ENCODE data around the gene SPRR3.

Gene SPRR3, protein sequence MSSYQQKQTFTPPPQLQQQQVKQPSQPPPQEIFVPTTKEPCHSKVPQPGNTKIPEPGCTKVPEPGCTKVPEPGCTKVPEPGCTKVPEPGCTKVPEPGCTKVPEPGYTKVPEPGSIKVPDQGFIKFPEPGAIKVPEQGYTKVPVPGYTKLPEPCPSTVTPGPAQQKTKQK

DNA sequence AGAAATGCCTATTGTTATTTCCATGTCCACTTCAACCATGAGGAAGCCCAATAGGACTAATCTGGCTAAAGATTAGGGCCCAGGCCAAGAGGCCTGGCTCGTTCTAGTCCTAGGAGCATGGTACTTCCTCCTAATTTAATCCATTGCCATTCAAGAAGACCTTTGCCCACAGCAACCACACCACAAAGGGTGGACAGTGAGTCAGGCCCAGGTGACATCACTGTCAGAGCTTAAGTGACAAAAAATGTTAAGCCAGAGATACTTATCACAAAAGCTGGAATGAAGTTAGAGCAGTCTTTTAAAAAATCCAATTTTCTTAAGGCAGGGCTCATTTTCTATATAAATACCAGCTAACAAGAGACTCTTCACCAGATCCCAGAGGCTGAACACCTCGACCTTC is at the start of gene SPRR3:
Gene SPRR3, plus strand, starts transcription at position 368 of the 400 bp plus-strand sequence. CDS start 1,272 bp downstream, outside the sequence.
- no peak for DNase-seq (ENCODE audit: low read depth)

DNA sequence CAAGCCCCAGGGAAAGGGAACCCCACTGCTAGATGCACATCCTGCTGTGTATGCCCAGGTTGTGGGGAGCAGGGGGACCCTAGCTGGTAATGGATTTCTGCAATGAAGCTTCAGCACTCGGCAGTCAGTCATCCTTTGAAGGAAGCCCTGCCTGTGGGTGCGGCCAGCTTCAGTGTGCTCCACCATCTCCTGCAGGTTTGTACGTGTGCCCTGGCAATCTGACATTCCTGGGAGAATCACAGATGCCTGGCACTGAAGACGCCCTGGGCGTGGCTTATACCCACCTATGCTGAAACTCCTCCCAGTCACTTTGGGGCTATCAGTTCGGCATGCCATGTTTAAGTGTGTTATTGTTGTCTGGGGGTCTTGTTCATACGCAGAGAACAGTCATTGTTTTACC is 47.8 kb upstream of the SPRR3 start:
- DNase-seq (ENCODE audit: low read depth): no peak

DNA sequence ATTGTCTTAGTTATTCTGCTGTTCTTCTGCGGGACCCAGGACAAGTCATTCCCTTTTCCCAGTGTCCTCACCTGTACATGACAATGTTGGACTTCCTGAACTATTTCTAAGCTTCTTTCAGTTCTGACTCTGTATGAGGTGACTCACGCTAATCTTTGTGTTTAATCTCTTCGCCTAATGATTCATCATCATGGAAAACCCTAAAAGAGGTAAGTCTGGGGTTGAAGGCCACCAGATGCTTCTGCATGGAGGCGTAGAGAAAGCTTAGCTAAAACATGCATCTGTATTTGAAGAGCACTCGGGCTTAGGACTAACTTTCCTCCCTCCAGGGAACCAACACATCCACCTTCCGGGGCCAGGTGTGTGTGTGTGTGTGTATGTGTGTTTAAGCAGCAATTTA is 47.1 kb upstream of the SPRR3 start:
- DNase-seq (ENCODE audit: low read depth): no peak

DNA sequence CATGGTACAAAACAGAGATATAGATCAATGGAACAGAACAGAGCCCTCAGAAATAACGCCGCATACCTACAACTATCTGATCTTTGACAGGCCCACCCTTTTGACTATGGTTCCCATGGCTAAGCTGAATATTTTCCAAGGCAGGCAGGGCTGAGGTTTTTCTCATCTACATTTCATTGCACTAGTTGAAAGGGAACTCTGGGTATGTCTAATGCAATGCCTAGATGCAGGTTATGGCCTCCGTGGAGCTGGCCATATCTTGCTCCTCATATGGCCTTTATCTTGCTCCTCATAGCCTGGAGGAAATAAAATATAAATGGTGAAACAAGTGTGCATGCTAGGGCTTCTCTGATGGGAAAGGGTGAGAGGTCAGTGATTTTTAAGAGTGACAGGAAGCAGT is 44.0 kb upstream of the SPRR3 start:
- no peak for DNase-seq (ENCODE audit: low read depth)

DNA sequence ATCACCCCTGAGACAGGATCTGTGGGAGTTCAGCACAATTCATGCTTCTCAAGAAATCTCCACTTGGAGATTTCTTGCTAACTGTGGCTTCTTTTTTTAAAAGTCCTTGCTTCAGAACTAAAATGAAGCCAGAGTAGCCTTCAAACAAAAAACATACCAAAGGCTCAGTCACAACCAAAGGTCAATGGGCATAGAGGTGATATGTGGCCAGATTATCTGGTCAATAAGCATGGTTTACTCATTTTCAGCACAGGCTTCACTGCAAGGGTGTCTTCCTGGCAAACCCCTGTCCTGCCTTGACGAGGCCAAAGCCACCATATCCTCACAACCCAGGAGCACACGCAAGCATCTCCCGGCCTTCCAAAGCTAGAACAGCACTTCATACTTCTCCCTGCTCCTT is 42.3 kb upstream of the SPRR3 start:
- DNase-seq (ENCODE audit: low read depth): no peak

DNA sequence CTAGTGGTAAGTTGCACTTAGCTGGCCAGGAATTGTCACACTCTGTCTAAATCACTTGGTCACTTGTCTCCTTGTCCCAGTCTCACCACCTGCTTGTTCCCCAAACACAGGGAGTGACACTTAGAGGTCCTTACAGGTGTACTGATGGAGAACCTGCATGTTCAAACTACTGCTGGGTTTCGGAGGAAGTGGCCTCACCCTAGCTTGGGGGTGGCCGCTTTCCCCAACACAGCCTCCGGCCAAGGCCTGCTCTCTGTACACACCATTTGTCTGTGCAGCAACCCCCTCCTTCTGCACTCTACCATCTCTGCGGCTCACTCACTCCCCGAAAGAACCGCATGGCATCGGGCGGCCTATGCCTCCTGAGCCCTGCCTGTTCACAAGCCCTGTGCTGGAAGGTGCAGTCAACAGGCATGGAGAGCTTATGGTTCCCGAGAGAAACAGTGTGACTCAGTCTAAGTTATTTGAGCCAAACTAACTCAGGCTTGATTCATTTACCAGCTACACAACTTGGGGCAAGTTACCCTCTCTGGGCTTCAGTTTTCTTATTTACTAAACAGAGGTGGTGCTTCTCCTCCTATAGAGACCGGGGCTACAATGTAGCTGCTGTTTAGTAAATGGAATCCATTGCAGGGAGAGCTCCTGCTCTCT is 41.6 kb upstream of the SPRR3 start:
- no peak for DNase-seq (ENCODE audit: low read depth)

DNA sequence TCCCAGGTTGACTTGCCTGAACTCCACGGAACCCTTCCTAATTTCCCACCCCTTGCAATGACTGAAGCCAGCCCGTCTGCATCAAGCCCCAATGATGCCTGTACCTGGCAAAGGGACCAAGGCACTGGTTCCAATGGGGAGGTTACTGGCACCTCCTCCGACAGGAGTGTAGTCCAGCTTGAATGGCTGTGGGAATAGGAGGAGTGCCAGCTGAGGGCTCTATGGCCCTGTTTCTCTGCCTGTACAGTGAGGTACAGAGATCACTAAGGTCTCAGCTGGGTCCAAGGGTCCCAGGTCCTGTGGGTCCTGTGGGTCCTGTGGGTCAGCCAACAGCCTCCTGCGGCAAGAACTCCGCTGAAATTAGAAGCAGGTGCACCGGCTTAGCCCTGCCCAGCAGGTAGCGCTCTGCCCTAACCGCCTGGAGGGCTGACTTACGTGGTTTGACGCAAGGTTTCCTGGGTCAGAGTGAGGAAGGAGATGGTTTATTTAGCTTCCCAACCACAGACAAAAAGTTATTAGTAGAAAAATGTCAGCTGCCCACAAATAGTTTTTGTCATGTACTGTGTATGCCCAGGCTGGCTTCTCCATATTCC is 41.0 kb upstream of the SPRR3 start:
- no peak for DNase-seq (ENCODE audit: low read depth)

DNA sequence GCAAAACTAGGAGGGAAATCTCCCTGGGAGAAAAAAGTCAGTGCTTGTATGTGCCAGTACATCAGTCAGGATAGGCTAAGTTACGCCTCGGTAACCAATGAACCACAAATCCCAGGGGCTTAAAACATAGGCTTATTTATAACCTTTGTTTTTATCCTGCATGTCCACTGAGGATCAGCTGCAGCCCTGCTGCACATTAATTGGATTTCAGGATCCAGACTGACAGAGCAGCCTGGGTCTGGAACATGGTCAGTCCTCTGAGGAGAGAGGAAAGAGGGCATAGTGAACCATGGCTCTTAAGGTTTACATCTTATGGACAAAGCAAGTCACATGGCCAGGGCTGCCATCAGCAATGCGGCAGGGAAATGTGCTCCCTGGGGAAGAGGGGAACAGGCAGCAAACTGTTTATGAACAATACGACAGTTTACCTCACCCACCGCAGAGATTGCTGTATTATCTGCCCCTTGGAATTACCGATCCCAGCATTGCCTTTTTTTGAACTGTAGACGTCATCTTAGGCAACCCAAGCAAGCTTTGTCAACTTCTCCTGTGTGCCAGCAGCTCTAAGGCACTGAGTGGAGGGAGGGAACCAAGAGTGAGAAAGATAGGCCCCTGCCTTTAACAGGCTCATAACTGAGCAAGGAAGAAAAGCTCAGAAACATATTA is 40.2 kb upstream of the SPRR3 start:
- DNase-seq (ENCODE audit: low read depth): no peak

DNA sequence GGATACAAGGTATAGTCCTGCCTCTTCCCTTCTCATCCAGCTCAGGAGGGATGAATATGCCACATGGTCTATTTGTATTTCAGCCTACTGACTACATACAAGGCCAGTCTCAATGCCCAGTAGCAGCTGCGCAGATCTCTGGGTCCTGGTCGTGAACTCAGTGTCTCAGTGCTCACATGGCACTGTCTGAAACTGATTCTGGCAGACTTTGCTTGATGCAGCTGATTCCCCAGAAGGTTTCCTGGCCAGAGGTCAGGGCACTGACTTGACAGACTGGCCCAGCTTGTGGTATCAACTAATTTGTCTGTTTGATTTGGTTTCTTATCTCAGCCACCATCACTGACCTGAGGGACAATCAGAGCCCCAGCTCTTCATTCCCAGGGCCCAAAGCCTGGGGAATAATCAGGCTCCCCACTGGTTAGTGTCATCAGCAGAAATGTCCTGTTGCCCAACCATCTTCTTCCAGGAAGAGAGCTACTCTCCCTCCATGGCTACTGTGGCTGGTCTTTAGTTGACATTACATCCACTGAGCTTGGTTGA is 38.6 kb upstream of the SPRR3 start:
- no peak for DNase-seq (ENCODE audit: low read depth)

DNA sequence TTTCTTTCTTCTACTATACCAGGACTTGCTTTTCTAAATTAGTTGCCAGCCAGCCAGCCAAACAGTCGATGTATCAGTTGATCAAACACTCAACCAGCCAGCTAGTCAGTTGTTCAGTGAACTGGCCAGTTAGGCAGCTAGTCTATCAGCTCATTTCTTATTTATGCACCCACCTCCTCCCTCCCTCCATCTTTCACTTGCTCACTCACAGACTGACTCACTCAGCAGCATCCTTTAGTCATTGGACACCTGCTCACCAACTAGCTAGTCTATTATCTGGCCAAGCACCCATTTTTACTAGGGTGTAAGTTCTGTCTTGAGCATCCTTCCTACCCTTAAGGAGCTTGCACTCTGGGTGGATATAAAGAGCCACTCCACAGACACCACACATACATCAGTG is 37.0 kb upstream of the SPRR3 start:
- no peak for DNase-seq (ENCODE audit: low read depth)

DNA sequence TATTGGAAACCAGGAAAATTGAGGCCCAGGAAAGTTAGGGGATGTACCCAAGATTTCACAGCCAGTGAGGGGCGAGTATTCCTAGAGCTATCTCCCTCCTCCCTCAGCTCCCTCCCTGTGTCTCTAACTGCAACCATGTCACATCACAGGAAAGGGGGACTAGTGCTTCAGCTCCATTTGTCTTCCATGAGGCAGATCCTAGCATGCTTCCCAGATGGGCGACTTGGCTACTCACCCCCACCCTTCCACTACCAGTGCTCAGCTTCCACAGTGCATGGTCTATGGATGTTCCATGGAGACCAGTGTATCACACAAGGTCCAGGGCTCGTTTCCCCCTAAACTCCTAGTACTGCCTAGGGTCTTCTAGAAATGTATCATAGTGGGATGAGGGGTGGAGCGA is 35.7 kb upstream of the SPRR3 start:
- DNase-seq (ENCODE audit: low read depth): no peak

DNA sequence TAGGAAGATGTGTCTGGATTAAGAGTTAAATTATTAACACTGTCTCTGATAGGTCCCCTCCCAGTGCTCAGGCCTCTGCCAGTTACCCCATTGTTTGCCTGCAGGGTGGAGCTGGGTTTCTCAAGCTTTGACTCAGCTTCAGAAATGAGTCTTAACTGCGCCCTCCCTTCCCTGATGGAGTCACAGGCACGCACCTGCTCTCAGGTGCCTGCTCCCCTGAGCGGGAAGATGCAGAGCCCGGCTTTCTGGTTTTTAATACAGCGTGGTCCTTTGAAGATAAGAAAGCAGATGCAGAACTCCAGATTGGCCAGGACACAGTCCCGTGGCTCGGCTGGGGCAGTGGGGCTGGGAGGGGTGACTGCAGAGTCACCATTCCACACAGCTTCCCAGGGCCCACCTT is 34.3 kb upstream of the SPRR3 start:
- DNase-seq (ENCODE audit: low read depth): no peak

DNA sequence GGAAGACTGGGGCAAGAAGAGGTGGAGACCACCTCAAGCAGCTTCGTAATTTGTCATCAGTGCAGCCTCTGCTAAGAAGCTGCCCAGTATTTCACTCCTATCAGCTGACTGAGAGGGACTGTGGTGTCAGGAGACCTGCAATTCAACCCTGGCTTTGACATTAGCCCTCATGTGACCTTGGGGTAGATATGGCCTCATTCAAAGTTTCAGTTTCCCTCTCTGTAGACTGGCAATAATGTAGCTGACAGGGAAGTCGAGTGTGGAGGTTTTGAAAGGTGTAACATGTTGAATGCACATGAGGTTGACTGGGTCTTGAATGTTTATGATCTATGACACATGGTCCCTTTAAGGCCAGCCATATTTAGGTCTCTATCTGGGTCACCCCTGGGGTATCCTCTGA is 33.3 kb upstream of the SPRR3 start:
- no peak for DNase-seq (ENCODE audit: low read depth)

DNA sequence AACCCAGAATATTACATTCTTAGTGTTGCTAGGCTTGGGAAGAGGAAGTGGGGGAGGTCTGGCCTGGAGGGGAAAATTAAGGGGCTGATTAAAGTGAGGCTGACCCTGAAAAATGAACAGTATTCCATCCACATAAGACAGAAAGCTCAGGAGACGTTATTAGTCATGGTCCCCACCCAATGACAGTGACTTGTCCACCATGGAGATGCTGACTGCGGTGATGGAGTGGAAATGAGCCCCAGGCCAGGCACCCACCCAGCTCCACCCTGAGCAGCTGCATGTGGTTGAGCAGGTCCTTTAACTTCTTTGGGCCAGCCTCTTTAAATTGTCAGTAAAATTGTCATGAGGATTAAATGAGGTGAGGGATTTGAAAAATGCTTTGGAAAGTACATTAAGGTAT is 32.5 kb upstream of the SPRR3 start:
- no peak for DNase-seq (ENCODE audit: low read depth)

DNA sequence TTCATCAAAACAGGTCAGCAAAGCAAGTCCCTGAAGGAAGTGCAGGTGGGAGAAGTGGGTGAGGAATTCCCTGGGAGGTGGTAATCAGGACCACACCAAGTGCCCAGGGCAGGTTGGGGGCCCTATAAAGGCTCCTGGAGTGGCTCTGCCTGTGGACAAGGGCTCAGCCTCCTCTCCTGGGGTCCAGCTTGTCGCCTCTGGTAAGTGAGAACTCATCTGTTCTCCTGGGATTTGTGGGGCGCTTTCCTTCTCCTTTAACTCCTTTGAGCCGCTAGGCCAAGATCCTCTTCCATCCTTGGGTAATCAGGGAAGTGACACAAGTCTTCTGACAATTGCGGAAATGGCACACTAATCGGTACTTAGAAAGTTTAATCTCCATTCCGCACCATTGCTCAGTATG is 31.1 kb upstream of the SPRR3 start, which contains the start of gene SPRR4:
Gene SPRR4, plus strand, starts transcription at position 154 of the 400 bp plus-strand sequence. CDS start 1,243 bp downstream, outside the sequence.
- no peak for DNase-seq (ENCODE audit: low read depth)

DNA sequence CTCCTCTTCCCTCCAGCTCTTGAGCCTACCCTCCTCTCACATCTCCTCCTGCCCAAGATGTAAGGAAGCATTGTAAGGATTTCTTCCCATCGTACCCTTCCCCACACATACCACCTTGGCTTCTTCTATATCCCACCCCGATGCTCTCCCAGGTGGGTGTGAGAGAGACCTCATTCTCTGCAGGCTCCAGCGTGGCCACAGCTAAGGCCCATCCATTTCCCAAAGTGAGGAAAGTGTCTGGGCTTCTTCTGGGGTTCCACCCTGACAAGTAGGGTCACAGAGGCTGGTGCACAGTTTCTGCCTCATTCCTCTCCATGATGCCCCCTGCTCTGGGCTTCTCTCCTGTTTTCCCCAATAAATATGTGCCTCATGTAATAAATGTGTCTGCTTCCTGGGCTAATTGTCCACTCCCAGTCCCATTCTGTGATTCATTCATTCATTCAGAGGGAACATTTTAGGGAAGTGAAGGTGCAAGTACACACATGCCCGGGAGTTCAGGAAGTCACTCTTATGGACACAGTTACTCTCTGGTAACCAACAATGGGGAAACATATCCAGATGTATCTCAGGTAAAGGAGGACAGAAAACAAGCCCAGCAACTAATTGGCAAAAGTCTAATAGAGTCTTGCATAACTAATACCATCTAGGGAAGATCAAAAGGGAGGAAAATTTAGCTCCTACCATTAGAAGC is 29.2 kb upstream of the SPRR3 start:
- no peak for DNase-seq (ENCODE audit: low read depth)

DNA sequence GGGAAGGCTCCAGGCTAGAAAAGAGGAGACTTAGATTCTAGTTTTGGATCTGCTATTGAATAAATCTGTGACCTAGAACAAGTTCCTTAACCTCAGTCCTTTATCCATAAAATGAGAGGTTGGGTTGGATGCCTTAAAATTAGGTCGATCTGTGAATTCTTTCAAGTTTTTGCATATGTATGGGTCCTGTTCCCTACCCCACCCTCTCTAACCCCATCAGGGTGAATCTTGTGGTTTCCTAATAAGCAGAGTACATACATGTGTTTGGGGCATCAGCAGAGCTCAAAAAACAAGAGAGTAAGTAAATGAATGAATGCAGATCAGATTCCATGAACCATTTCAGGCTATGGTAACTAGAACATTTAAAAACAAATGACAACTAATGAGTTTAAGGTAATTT is 24.9 kb upstream of the SPRR3 start:
- DNase-seq (ENCODE audit: low read depth): no peak

DNA sequence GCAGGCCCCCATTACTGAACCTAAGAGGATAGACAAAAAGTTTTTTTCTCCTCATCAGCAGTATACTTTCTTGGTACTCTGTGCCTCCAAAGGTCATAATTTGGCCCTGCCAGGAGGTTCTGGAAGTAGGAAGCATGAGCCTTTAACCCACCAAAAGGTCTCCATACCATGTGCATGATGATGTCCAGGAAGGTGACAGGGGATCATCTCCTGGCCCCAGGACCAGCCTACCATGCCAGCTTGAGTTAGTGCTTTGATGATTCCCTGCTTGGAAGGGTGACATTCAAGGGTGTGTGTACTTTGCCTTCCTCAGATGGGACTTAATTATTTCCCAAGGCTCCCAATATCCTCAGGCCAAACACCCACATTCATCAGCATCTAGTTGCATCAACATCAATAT is 23.9 kb upstream of the SPRR3 start:
- no peak for DNase-seq (ENCODE audit: low read depth)

DNA sequence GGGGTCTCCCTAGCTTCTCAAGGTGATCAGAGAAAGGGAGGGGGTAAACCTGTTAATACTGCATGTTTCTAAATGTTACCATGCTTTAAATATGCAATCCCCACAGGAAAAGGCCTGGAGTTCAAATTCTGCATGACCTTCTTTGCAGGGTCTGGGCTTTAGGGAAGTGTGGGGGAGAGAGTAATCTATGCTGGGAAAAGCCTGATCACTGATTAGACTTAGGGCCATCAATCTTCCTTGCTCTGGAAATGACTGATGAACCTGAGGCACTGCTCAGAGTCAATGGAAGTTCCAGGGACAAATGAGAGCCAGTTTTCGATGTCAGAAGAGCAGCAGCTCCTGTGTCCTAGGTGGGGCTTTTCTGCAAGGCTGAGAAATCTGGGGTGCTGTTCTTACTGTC is 20.9 kb upstream of the SPRR3 start:
- no peak for DNase-seq (ENCODE audit: low read depth)

DNA sequence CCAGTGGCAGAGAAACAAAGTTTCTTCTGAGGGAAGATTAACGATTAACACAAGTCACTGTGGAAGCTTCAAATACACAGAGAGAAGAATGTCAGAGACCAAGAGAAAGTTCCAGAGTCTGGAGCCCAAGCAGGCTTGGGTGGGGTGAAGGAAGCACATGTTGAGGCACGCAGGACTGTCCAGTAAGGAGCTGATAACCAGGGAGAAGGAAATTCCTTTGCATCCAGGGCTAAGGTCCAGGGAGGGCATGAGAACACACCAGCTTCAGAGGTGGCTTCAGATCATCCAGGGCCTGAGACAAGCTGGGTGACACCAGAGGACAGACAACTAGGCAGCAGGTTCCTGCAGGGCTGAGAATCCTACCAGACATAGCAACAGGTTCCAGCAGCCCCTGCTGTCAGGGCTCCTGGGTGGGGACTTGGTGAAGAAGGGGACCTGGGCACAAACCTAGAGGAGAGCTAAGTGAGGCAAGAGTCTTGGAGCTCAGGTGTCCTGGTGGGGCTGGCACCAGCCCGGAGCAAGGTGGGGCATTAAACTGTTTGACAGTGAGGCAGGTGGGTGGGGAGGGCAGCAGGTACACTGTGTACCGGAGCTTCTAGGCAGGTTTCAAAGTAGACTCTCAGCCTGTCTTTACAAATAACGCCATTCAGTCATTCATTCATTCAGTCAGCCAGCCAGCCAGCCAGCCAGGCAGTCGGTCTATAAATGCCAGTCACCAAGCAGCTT is 20.2 kb upstream of the SPRR3 start:
- DNase-seq (ENCODE audit: low read depth): no peak

DNA sequence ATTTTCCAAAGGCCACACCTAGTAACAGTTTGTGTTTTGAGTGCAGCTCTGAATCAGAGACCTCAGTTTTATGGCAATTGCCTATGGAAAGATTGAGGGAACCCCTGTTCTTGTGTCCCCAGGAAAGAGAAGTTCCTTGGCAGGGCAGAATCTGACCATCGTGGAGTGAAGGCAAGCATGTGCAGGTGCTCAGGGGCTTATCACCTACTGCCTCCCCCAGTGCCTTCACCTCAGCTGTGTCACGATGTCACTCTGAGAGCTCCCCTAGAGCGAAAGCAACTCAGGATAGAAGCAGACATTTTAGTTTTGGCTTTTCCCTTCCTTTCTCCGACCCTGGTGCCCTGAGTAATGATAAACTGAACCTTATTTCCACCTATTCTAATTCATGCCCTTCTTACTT is 19.5 kb upstream of the SPRR3 start:
- DNase-seq (ENCODE audit: low read depth): no peak

DNA sequence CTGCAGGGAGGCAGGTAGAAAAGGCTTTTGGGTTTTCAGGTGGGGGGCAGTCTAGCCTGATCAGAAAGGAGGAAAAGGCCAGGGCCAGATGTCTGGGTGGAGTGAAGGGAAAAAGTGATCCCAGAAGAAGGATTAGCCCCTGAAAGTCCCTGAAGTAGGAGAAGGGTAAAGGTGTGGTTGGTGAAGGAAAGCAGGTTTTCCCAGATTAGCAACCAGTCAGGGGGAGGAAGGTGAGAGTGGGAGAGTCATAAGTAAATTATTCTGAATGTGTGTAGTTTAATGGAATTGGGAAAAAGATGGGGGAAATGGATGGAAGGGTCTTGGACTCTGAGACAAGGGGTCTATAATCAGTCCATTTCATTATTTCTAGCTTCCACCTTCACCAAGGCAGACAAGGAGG is 18.3 kb upstream of the SPRR3 start:
- no peak for DNase-seq (ENCODE audit: low read depth)
